HepG2 (cell line): ENCODE results near the gene PYCARD. TPM values are rescaled to one million over a fixed set of nuclear protein-coding genes. Genes with fewer than 3 reads are reported as not detected.

Source experiments
- ATAC-seq: fragments of 200-7000 bp; cut with Tn5 transposase; 3 replicates; pipeline ENCODE4 v1.9.1; 2020; ENCODE audit warnings: mild to moderate bottlenecking, moderate library complexity
- BruUV-seq: library from RNA; stranded (reverse); fragments of 400-500 nt; replicated peaks from 2 replicates; lab custom pipeline; 2021; lab: Mats Ljungman, UMichigan
- CTCF ChIA-PET: fragments of 300-600 bp; formaldehyde crosslinking; extraction: SDS; loops from one replicate; lab custom pipeline; 2021; ENCODE audit warnings: low total read pairs, inconsistent platforms, low intra/inter-chr PET ratio; lab: Yijun Ruan, JAX
- POLR2A ChIA-PET: fragments of 350-600 bp; sonication (Branson Sonifier 250); formaldehyde crosslinking; loops from one replicate; lab custom pipeline; 2020; ENCODE audit warnings: antibody characterized with exemption, inconsistent platforms; lab: Yijun Ruan, JAX
- DNase-seq: peaks from one replicate; pipeline ENCODE4 v3.0.0-alpha.2; 2015; ENCODE audit warnings: low spot score
- FAIRE-seq: peaks from 3 replicates; lab custom pipeline; 2011; peaks lifted over from hg19 to GRCh38; lab: Jason Lieb, UNC
- H2AFZ ChIP-seq: one replicate; pipeline ENCODE4 v1.6.1; 2011; ENCODE audit warnings: low read length, inconsistent platforms
- H3K27ac ChIP-seq: fragments of 300-600 bp; 3 replicates; pipeline ENCODE4 v1.8.0; 2011; ENCODE audit warnings: mixed run types, mild to moderate bottlenecking, mixed read lengths, low read length, inconsistent platforms; ENCODE audit not compliant: insufficient read depth; ENCODE audit errors: extremely low read length
- H3K27me3 ChIP-seq, 2 experiments: fragments of 200-600 bp in 1 of 2; 2 replicates in 1 of 2; 3 replicates in 1 of 2; pipeline versions ENCODE4 v1.6.0 to v1.8.0; 2011; ENCODE audit warnings: low read length in 2 of 2, mild to moderate bottlenecking in 2 of 2, moderate library complexity in 2 of 2, inconsistent platforms in 1 of 2; ENCODE audit not compliant: insufficient read depth in 2 of 2, control insufficient read depth in 1 of 2
- H3K36me3 ChIP-seq, 2 experiments: fragments of 200-600 bp in 1 of 2; replicated peaks in 1 of 2; 2 replicates in 1 of 2; 3 replicates in 1 of 2; pipeline versions ENCODE4 v1.5.1 to v1.8.0; 2011; ENCODE audit warnings: low read length in 2 of 2, inconsistent platforms in 1 of 2; ENCODE audit not compliant: insufficient read depth in 2 of 2, control insufficient read depth in 1 of 2
- H3K4me1 ChIP-seq: 2 replicates; pipeline ENCODE4 v1.5.1; 2012; ENCODE audit warnings: low read length, inconsistent platforms; ENCODE audit not compliant: insufficient read depth
- H3K4me2 ChIP-seq: 2 replicates; pipeline ENCODE4 v1.6.0; 2011; ENCODE audit warnings: low read depth, low read length, inconsistent platforms
- H3K4me3 ChIP-seq, 3 experiments: fragments of 200-600 bp in 1 of 3; sonication (generic), shearing (Covaris generic) in 1 of 3; replicated peaks in 1 of 3; 2 replicates each; pipeline ENCODE4 v1.5.1; 2011 to 2016; ENCODE audit warnings: low read length in 3 of 3, inconsistent platforms in 2 of 3, low read depth in 2 of 3, mild to moderate bottlenecking in 2 of 3, control low read depth in 1 of 3, mixed read lengths in 1 of 3; ENCODE audit not compliant: insufficient read depth in 1 of 3
- H3K79me2 ChIP-seq: one replicate; pipeline ENCODE4 v1.6.1; 2011; ENCODE audit warnings: low read length, inconsistent platforms; ENCODE audit not compliant: insufficient read depth
- H3K9ac ChIP-seq: 2 replicates; pipeline ENCODE4 v1.6.0; 2011; ENCODE audit warnings: mild to moderate bottlenecking, low read depth, low read length, inconsistent platforms; ENCODE audit not compliant: insufficient read depth
- H3K9me3 ChIP-seq: 2 replicates; pipeline ENCODE4 v1.5.1; 2012; ENCODE audit warnings: mild to moderate bottlenecking, low read length
- H4K20me1 ChIP-seq: 2 replicates; pipeline ENCODE4 v1.6.0; 2011; ENCODE audit warnings: inconsistent platforms, mild to moderate bottlenecking, low read length, moderate library complexity; ENCODE audit not compliant: insufficient read depth
- ATF7-NPFF ChIP-seq: sonication (generic); formaldehyde crosslinking; IDR thresholded peaks from 2 replicates; pipeline ENCODE4 v1.8.1; 2023; ENCODE audit warnings: mild to moderate bottlenecking, low read depth, missing genetic modification reagents, moderate library complexity
- BRCA1 ChIP-seq: sonication (generic); formaldehyde crosslinking; IDR thresholded peaks from 2 replicates; pipeline ENCODE4 v1.4.0; 2020; ENCODE audit warnings: missing genetic modification reagents
- CENPX ChIP-seq: sonication (generic); formaldehyde crosslinking; IDR thresholded peaks from 2 replicates; pipeline ENCODE4 v1.9.0; 2021; ENCODE audit warnings: mild to moderate bottlenecking, missing genetic modification reagents, moderate library complexity
- HNF4A ChIP-seq: sonication (generic); formaldehyde crosslinking; IDR thresholded peaks from 2 replicates; pipeline ENCODE4 v1.4.0; 2020; ENCODE audit warnings: missing genetic modification reagents
- HNRNPH1 ChIP-seq: fragments of 200-400 bp; formaldehyde crosslinking; optimal IDR thresholded peaks from 2 replicates; pipeline ENCODE3; 2017; ENCODE audit warnings: mild to moderate bottlenecking, low read depth, low read length
- NPAS2 ChIP-seq: sonication (generic); formaldehyde crosslinking; IDR thresholded peaks from 2 replicates; pipeline ENCODE4 v1.8.0; 2022; ENCODE audit warnings: mild to moderate bottlenecking, missing genetic modification reagents, borderline replicate concordance
- NR2F2 ChIP-seq: IDR thresholded peaks from 2 replicates; pipeline ENCODE4 v1.6.1; 2012; ENCODE audit warnings: low read depth, inconsistent platforms, borderline replicate concordance
- NR2F6 ChIP-seq, 2 experiments: IDR thresholded peaks; 2 replicates each; pipeline ENCODE4 v1.6.1; 2016; ENCODE audit warnings: antibody characterized with exemption in 1 of 2, mild to moderate bottlenecking in 1 of 2
- POLR2A ChIP-seq, 2 experiments: IDR thresholded peaks; 2 replicates each; pipeline ENCODE4 v1.6.1; 2011; ENCODE audit warnings: low read depth in 2 of 2, low read length in 2 of 2, mild to moderate bottlenecking in 1 of 2, moderate library complexity in 1 of 2; ENCODE audit not compliant: insufficient read depth in 1 of 2
- POLR2AphosphoS2 ChIP-seq: IDR thresholded peaks from 2 replicates; pipeline ENCODE4 v1.6.1; 2011; ENCODE audit warnings: low read depth, low read length, improper control_type of control experiment
- RBM22 ChIP-seq: fragments of 200-400 bp; formaldehyde crosslinking; optimal IDR thresholded peaks from 2 replicates; pipeline ENCODE3; 2017; ENCODE audit warnings: mild to moderate bottlenecking, low read length, moderate library complexity
- RFX5 ChIP-seq: IDR thresholded peaks from 2 replicates; pipeline ENCODE4 v1.6.1; 2011; ENCODE audit warnings: low read depth, low read length, improper control_type of control experiment
- RXRB ChIP-seq: IDR thresholded peaks from 2 replicates; pipeline ENCODE4 v1.6.1; 2016; ENCODE audit warnings: borderline replicate concordance, missing genetic modification reagents, missing compliant biosample characterization
- SETDB1 ChIP-seq: sonication (generic); formaldehyde crosslinking; IDR thresholded peaks from 2 replicates; pipeline ENCODE4 v1.5.1; 2020; ENCODE audit warnings: missing genetic modification reagents, mild to moderate bottlenecking, borderline replicate concordance
- TOPORS ChIP-seq: sonication (generic); formaldehyde crosslinking; IDR thresholded peaks from 2 replicates; pipeline ENCODE4 v1.8.0; 2023; ENCODE audit warnings: mild to moderate bottlenecking, missing genetic modification reagents
- WIZ ChIP-seq: sonication (generic); formaldehyde crosslinking; IDR thresholded peaks from 2 replicates; pipeline ENCODE4 v1.5.1; 2020; ENCODE audit warnings: mild to moderate bottlenecking, missing genetic modification reagents
- ZC3H13 ChIP-seq: sonication (generic); formaldehyde crosslinking; IDR thresholded peaks from 2 replicates; pipeline ENCODE4 v1.8.1; 2023; ENCODE audit warnings: mild to moderate bottlenecking, missing genetic modification reagents, moderate library complexity
- ZFP37 ChIP-seq: sonication (generic); formaldehyde crosslinking; IDR thresholded peaks from 2 replicates; pipeline ENCODE4 v1.4.0; 2020; ENCODE audit warnings: missing genetic modification reagents, borderline replicate concordance
- ZNF263 ChIP-seq: sonication (generic); formaldehyde crosslinking; IDR thresholded peaks from 2 replicates; pipeline ENCODE4 v1.4.0; 2020; ENCODE audit warnings: missing genetic modification reagents
- ZNF329 ChIP-seq: sonication (generic); formaldehyde crosslinking; IDR thresholded peaks from 2 replicates; pipeline ENCODE4 v1.9.0; 2021; ENCODE audit warnings: low read depth, mild to moderate bottlenecking, missing genetic modification reagents
- WGBS: methylation state at CpG from one replicate; pipeline ENCODE4 v1.1.6; 2017; ENCODE audit warnings: low lambda C conversion rate; 5-methylcytosine and 5-hydroxymethylcytosine counted together
- in situ Hi-C: cut with HindIII; loops from 2 replicates; pipeline ENCODE4 v1.10.0; 2017; ENCODE audit warnings: low pct_unique_long_range_greater_than_20kb; ENCODE audit not compliant: extremely low pct_ligation_motif_present
- intact Hi-C: fragments of 100-400 bp; cut with micrococcal nuclease; formaldehyde crosslinking; loops from one replicate; pipeline ENCODE4 v1.10.0; 2022; ENCODE audit not compliant: unreplicated experiment
- polyA plus RNA-seq, 8 experiments: library from polyadenylated mRNA; depleted of rRNA in 3 of 8; stranded (reverse) in 7 of 8; unstranded in 1 of 8; fragments of >200 nt; fragmentation: Illumina TruSeq in 4 of 8; extraction: Trizol in 4 of 8; gene quantifications; 2 replicates each; pipeline versions ENCODE4 v1.2.1 to v1.2.3, GENCODE V29; 2011 to 2016; ENCODE audit warnings: low read depth in 4 of 8, missing spikeins in 1 of 8, mixed read lengths in 1 of 8; ENCODE audit not compliant: insufficient read depth in 1 of 8
- total RNA-seq, 5 experiments: library from RNA; depleted of rRNA; stranded (reverse); fragments of >200 nt; fragmentation: Illumina TruSeq; extraction: Trizol; gene quantifications; 2 replicates each; pipeline ENCODE4 v1.2.3, GENCODE V29; 2016; ENCODE audit warnings: low read depth in 1 of 5
- TF ChIP-seq, protein P1 (sequence below): sonication (generic); formaldehyde crosslinking; IDR thresholded peaks from 2 replicates; pipeline ENCODE4 v1.4.0; 2020; ENCODE audit warnings: missing genetic modification reagents, low read depth, mild to moderate bottlenecking, borderline replicate concordance

Gene PYCARD
- total and polyA plus RNA-seq, 2 of the 13 experiments (the other 11 are each of a cell fraction or from before 2014, with no cell fraction given) = 4.8 to 9.2 TPM

DNA sequence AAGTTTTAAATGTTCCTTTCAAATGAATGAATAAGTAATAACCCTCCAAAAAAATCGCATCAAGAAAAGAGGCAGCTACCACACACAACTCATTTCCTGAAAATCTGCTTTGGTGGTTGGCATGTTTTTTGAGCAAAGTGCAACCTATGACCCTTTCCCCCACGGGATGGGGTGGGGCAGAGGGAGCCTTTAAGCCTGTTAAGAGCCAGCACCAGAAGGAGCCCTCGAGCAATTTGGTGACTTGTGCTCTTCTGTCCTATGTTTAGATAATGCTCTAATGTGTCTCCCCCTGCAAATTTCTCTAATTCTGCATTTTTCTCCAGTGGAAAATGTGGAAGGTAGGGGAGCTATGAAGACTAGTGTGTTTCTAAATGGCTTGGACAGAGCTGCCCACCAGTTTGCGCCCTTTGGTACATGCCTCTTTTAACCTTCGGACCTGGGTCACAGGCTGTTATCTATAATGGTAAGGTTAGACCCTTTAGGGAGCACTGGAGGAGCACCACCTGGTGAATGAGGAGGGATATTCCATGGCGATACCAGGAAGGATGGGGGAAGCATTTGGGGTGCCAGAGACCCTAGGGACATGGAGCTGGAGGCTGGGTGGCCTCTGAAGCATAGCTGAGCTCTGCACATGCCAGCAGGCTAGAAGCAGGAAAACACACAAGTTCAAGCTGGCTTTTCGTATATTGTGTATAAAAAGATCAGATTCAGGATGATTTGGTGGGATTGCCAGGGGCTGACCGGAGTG is 1.6 kb downstream of the PYCARD start:
- no peak overlapping the region for H3K27ac ChIP-seq
- H3K27me3 ChIP-seq = peaks cover 0 to 28% of the 10 kb centered on the region in 2 experiments; a peak in 4 of 5 replicates
- in situ Hi-C loops (loop anchor here (25.0 kb wide), 2 partner anchors 236 to 661 kb away; partner anchors contain the start of genes COX6A2, ZNF267 and ZNF843), intact Hi-C loops (loop anchor here (5.0 kb wide), 1 partner anchor 241 kb away; the partner anchor contains the start of gene ZNF843)
- no peak overlapping the region for H3K9ac ChIP-seq
- H2AFZ ChIP-seq = no peak overlapping the region
- TF ChIP-seq ZFP37 = no peak
- TF ChIP-seq HNRNPH1 = peak; percentile 14
- TF ChIP-seq NR2F2 = peak; percentile 31; the same call in 1 of the 2 replicates
- no peak for TF ChIP-seq ATF7-NPFF (CRISPR knock-in tag)
- no peak for TF ChIP-seq RFX5
- TF ChIP-seq RXRB (CRISPR knock-in tag) = no peak
- TF ChIP-seq POLR2AphosphoS2 = peak; percentile 9; the same call in 1 of the 2 replicates
- TF ChIP-seq POLR2A (IDR thresholded peaks at IDR 0.05; ENCODE audit: insufficient read depth in 1 of 2, low read depth in 2 of 2, low read length in 2 of 2) = peak; percentile 14 to 33; a peak in 3 of 4 replicates
- TF ChIP-seq HNF4A (CRISPR knock-in tag) = peak; percentile 61
- no peak for TF ChIP-seq NPAS2 (CRISPR knock-in tag)
- no peak for TF ChIP-seq WIZ
- TF ChIP-seq SETDB1 (CRISPR knock-in tag) = no peak
- no peak for TF ChIP-seq NR2F6 (IDR thresholded peaks at IDR 0.05)
- peak; percentile 34 for TF ChIP-seq NR2F6 (CRISPR knock-in tag; IDR thresholded peaks at IDR 0.05)
- TF ChIP-seq ZNF263 = peak; percentile 99
- TF ChIP-seq CENPX (CRISPR knock-in tag) = no peak
- TF ChIP-seq, protein P1, sequence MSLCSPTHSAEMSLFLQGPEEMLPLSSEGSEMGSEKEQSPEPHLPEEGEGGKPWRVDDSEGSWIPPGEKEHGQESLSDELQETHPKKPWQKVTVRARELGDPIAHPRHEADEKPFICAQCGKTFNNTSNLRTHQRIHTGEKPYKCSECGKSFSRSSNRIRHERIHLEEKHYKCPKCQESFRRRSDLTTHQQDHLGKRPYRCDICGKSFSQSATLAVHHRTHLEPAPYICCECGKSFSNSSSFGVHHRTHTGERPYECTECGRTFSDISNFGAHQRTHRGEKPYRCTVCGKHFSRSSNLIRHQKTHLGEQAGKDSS (CRISPR knock-in tag) = peak; percentile 33; the same call in 1 of the 2 replicates
- TF ChIP-seq ZC3H13 (CRISPR knock-in tag) = 0 out of 2 replicates have a peak, but pooled peaks have one; percentile 24
- peak; percentile 5 for TF ChIP-seq RBM22
- no peak for TF ChIP-seq BRCA1 (CRISPR knock-in tag)
- TF ChIP-seq ZNF329 (CRISPR knock-in tag) = no peak
- 0 out of 2 replicates have a peak, but pooled peaks have one; percentile 22 for TF ChIP-seq TOPORS (CRISPR knock-in tag)
- peak; percentile 43 for FAIRE-seq
- no peaks in the 10 kb centered on the region for H3K79me2 ChIP-seq
- no peaks in the 10 kb centered on the region for H3K9me3 ChIP-seq
- ATAC-seq = peak; percentile 10
- no peak for DNase-seq
- WGBS = 49% methylated on average over 8 of the region's 8 CpGs
- BruUV-seq = no TSS peak
- POLR2A ChIA-PET = interaction anchor here (0.8 to 2.9 kb wide), 8 partner anchors 8 to 252 kb away, joined by 3 to 34 read pairs (median 4); partner anchors contain the start of gene FUS
- peaks cover 42% of the 10 kb centered on the region for H3K4me1 ChIP-seq
- CTCF ChIA-PET = no interaction called here
- H3K4me2 ChIP-seq = peak overlapping the region; percentile 92; the same call in 1 of the 2 replicates
- H4K20me1 ChIP-seq = peaks cover 6% of the 10 kb centered on the region
- peaks cover 4 to 5% of the 10 kb centered on the region in 2 experiments; a peak in 3 of 5 replicates for H3K36me3 ChIP-seq
- peak overlapping the region in 1 of 3 experiments; percentile 77; a peak in 1 of 6 replicates for H3K4me3 ChIP-seq
